PFSK-1 (cell line): Measurements from ENCODE around the gene LDB2.

ENCODE experiments used
- FOXP2 ChIP-seq: optimal IDR thresholded peaks from 2 replicates; pipeline ENCODE3; 2011; ENCODE audit warnings: borderline replicate concordance, control low read depth, inconsistent platforms; ENCODE audit not compliant: insufficient read depth; ENCODE audit errors: extremely low read length, extremely low read depth
- POLR2AphosphoS5 ChIP-seq: IDR thresholded peaks from 2 replicates; pipeline ENCODE4 v1.6.1; 2012; ENCODE audit warnings: low read depth, mild to moderate bottlenecking, control low read depth, low read length, moderate library complexity
- REST ChIP-seq, 2 experiments: IDR thresholded peaks; 2 replicates each; pipeline versions ENCODE4 v1.6.1 to v1.8.0; 2011 to 2012; ENCODE audit warnings: low read depth in 2 of 2, low read length in 2 of 2, control low read depth in 1 of 2, inconsistent platforms in 1 of 2, mild to moderate bottlenecking in 1 of 2, moderate library complexity in 1 of 2; ENCODE audit not compliant: insufficient read depth in 1 of 2
- SIN3A ChIP-seq: IDR thresholded peaks from 2 replicates; pipeline ENCODE4 v1.6.1; 2012; ENCODE audit warnings: mild to moderate bottlenecking, low read length, moderate library complexity, borderline replicate concordance; ENCODE audit not compliant: insufficient read depth
- TAF1 ChIP-seq: IDR thresholded peaks from 2 replicates; pipeline ENCODE4 v1.6.1; 2012; ENCODE audit warnings: low read length, control low read depth, borderline replicate concordance; ENCODE audit not compliant: insufficient read depth

The LDB2 gene

GRCh38 chr4:16783119-16783518, 115.3 kb downstream of the LDB2 start:
- TF ChIP-seq TAF1 (no peak), REST (IDR thresholded peaks at IDR 0.05; ENCODE audit: insufficient read depth in 1 of 2, low read depth in 2 of 2, low read length in 2 of 2) (no peak), FOXP2 (no peak), SIN3A (no peak), POLR2AphosphoS5 (no peak)

- TF ChIP-seq POLR2AphosphoS5: no peak
- TF ChIP-seq FOXP2: no peak
- TF ChIP-seq REST (IDR thresholded peaks at IDR 0.05; ENCODE audit: insufficient read depth in 1 of 2, low read depth in 2 of 2, low read length in 2 of 2): no peak
- no peak for TF ChIP-seq SIN3A
- no peak for TF ChIP-seq TAF1
These were observed 119.3 kb downstream of the LDB2 start for GRCh38 chr4:16779028-16779675.

- no peak for TF ChIP-seq POLR2AphosphoS5
- TF ChIP-seq REST (IDR thresholded peaks at IDR 0.05; ENCODE audit: insufficient read depth in 1 of 2, low read depth in 2 of 2, low read length in 2 of 2): no peak
- no peak for TF ChIP-seq SIN3A
These were observed 120.7 kb downstream of the LDB2 start for GRCh38 chr4:16777726-16778125.

GRCh38 chr4:16775411-16776154, 122.9 kb downstream of the LDB2 start:
- TF ChIP-seq TAF1 (no peak), POLR2AphosphoS5 (no peak), FOXP2 (no peak), SIN3A (no peak), REST (IDR thresholded peaks at IDR 0.05; ENCODE audit: insufficient read depth in 1 of 2, low read depth in 2 of 2, low read length in 2 of 2) (no peak)
